NCI-H2171 (cell line): ENCODE data around the gene ZNF791.
A peak's percentile ranks its signal among the peaks of the same experiment; 100 is the strongest.
"Not testable (repeated sequence)": the region's sequence is repeated elsewhere in the genome, so short reads cannot be mapped to it uniquely, and the experiment has no call there.

Source experiments
- DNase-seq: peaks from one replicate; lab custom pipeline; 2025; lab: John Stamatoyannopoulos, UW

ZNF791 gene

GRCh38 chr19:12667731-12668302 is 57.1 kb downstream of the ZNF791 start:
- no peak for DNase-seq

GRCh38 chr19:12668346-12668745 is 57.6 kb downstream of the ZNF791 start:
- no peak for DNase-seq

GRCh38 chr19:12668932-12669269 is 58.2 kb downstream of the ZNF791 start:
- DNase-seq = no peak

GRCh38 chr19:12669270-12670158 is 58.8 kb downstream of the ZNF791 start:
- DNase-seq = peak; percentile 70

GRCh38 chr19:12670159-12670928 is 59.6 kb downstream of the ZNF791 start:
- DNase-seq = no peak

- no peak for DNase-seq
Observed at GRCh38 chr19:12672744-12673143, 62.0 kb downstream of the ZNF791 start.

GRCh38 chr19:12675399-12675798 is 64.7 kb downstream of the ZNF791 start:
- no peak for DNase-seq

GRCh38 chr19:12675940-12676339 is 65.2 kb downstream of the ZNF791 start:
- DNase-seq = no peak

- peak; percentile 61 for DNase-seq
Observed at GRCh38 chr19:12676384-12676792, 65.7 kb downstream of the ZNF791 start.

GRCh38 chr19:12676928-12677327 is 66.2 kb downstream of the ZNF791 start:
- no peak for DNase-seq

- DNase-seq = not testable (repeated sequence)
Observed at GRCh38 chr19:12678039-12678438, 67.3 kb downstream of the ZNF791 start.

GRCh38 chr19:12680034-12680433 is 69.3 kb downstream of the ZNF791 start:
- DNase-seq = no peak

GRCh38 chr19:12681074-12681987 is 70.6 kb downstream of the ZNF791 start, which contains the start of gene DHPS:
TSS of gene DHPS (minus strand) at chr19:12681880. CDS start at chr19:12681766, 114 bp downstream.
- DNase-seq = peak; percentile 99
